NCI-H226 (cell line): ENCODE results near the gene MNT.

Source experiments
- DNase-seq: peaks from one replicate; pipeline ENCODE4 v3.0.0-alpha.2; 2015

The MNT gene

DNA sequence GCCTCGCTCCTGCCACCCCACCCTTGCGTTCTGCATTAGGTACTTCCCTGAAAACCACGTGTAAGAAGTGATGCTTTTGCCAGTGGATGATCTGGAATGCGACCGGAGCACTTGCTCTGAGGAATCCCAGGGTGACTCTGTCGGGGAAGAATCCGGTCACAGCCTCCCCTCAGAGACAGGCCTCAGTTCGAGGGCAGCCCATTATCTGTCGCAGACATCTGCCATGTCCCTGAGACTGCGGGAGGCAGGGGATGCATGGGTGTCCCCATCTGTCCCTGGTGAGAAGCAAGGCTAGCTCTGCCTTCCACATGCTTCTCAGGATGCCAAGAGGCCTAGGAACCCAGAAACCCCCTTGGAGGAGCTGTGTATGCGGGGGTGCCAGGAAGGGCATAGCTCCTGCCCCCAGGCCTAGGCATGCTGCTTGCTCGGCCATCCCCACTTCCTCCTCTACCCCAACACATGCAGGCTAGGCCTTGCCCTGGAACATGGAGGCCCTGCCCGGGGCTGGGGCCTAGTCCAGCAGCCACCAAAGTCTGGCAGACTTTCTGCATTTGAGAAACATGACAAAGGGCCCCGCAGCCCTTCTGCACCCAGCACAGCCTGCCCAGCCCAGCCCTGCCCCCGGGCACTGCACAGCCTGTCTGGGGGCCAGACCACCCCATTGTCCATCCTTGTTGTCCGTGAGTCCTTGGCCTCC is 20.5 kb downstream of the MNT start:
- no peak for DNase-seq

DNA sequence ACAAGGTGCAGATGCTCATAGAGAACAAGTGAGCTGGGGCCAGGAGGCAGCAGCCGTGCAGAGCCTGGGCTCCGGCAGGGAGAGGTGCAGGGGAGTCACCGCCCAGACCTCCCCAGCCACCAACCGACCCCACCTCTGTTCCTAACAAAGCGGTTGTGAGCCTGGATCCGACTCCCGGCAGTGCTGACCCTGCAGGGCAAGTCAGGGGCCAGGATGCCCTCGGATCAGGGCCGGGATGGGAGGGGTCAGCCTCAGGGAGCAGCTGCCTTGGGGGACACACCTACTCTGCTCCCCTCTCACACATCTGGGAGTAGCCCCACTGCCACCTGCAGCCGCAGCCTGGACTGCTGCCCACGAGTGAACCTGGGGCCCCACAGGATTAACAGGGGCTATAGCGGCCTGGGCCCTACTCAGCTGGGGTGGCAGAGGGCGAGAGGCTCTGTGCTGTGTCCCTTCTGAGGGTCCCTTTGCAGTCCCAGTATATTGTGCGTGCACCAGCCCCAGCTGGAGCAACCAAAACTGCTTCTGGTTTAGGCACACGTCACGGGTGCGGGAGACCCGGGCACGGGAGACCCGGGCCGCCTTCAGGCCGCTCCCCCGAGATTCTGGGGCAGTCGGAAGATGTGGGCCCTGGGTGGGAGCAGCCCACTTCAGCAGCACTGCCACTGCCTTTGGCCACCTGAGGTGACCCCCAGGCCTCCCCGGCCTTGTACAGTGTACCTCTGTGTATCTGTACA is 21.2 kb downstream of the MNT start:
- DNase-seq: no peak

DNA sequence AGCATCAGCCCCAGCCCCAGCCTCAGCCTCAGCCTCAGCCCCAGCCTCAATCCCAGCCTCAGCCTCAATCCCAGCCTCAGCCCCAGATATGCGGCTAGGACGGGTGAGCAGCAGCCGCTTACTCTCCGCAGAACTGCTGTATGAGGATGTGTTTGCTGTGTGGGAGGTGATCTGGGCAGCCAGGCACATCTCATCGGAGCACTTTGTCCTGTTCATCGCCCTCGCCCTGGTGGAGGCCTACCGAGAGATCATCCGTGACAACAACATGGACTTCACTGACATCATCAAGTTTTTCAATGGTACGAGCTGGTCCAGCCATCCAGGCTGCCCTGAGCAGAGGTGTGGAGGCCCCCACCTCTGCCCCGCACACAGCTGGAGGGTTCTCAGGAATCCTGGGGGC is 22.0 kb downstream of the MNT start:
- DNase-seq: no peak

DNA sequence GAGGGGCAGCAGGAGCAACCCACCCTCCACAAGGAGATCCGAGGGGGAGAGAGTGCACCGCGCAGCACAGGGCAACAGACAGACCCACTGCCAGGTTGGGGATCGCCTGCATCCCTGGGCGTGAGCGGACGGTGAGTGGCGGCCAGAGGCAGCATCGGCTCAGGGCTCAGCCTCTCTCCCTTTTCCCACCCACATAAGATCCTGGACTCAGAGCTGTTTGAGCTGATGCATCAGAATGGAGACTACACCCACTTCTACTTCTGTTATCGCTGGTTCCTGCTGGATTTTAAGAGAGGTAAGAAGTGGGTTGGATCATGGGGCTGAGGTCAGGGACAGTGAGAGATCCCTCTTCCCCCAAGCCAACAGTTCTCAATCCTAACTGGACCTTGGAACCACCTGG is 23.2 kb downstream of the MNT start:
- no peak for DNase-seq

DNA sequence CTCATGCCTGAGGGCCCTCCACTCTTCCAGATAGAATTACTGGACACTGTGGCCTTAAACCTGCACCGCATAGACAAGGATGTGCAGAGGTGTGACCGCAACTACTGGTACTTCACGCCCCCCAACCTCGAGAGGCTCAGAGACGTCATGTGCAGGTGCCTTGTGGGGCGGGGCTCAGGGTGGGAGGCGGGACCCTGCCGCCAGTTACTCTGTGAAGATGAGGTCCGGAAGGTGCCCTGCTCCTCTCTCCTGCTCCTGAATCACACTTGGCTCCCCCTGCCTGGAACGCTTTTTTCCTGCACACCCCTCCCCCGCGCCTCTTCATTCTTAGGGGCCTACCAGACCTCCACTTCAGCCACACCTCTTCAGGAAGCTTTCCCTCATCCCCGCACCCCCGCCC is 24.8 kb downstream of the MNT start:
- DNase-seq: no peak

DNA sequence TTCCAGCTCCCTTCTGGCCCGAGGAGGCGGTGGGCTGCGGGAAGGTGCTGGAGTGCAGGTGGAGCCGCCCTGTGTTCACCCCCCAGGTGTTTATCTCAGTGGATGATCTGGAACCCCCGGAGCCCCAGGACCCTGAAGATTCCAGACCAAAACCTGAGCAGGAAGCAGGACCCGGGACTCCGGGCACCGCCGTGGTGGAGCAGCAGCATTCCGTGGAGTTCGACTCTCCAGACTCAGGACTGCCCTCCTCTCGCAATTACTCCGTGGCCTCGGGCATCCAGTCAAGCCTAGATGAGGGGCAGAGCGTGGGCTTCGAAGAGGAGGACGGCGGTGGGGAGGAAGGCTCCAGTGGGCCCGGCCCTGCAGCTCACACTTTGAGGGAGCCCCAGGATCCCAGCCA is 25.5 kb downstream of the MNT start:
- DNase-seq: no peak

DNA sequence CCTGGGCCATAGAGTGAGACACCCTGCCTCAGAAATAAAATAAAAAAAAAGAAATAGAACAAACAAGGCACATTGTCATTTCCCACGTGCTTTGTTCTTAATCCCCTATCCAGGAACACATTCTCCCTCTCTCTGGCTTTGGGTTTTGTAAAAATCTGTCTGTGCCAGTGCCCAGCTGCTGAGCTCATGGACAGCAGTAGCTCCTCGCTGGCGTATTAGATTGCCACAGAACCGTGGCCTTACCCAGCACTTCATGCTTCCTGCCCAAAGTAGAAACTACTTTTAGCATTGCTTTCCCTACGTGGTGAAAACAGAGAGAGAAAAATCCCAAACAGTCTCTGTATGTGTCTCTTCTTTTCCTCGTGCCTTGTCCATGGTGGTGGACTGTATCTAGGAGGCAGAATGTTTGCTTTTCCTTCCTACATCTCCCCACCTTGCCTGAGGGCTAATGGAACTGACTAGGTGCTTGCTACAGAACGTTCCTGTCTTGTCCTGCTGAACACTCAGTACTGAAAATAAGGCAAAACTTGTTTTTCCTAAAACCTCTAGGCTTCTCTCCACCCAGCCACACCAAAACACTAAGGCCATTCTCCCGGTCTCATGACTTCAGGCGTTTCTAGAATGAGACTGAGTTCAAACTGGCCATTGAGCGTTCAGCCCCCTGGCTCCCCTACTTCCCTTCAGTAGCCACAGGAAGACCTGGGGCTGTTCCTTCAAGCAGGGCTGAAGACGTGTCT is 26.1 kb downstream of the MNT start:
- DNase-seq: no peak

DNA sequence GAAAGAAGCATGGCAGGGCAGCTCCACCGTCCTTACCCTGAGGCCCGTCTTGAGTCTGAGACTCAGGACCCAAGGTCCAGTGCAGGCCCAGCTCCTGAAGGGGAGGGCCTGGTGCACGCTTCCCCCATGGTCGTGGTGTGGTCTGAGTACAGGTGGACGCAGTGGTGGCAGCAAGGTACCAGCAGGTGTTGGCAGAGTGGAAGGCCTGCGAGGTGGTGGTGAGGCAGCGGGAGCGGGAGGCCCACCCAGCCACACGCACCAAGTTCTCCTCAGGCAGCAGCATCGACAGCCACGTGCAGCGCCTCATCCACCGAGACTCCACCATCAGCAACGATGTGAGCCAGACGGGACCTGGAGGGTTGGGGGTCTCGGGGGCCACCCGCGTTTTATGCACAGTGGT is 27.7 kb downstream of the MNT start:
- no peak for DNase-seq

DNA sequence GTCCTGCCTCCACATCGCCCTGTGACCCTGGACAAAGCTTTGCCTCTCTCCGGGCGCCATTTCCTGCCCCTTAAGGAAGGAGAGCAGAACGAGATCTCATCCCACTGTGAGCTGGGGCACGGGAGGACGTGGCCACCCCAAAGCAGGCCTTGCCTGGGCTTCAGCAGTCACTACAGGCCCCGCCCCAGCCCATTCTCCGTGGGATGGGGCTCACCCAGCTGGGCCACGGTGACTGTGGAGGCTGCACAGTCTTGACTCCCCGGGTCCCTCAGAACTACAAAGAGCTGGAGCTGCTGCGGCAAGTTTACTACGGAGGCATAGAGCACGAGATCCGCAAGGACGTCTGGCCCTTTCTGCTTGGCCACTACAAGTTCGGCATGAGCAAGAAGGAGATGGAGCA is 28.2 kb downstream of the MNT start:
- no peak for DNase-seq

DNA sequence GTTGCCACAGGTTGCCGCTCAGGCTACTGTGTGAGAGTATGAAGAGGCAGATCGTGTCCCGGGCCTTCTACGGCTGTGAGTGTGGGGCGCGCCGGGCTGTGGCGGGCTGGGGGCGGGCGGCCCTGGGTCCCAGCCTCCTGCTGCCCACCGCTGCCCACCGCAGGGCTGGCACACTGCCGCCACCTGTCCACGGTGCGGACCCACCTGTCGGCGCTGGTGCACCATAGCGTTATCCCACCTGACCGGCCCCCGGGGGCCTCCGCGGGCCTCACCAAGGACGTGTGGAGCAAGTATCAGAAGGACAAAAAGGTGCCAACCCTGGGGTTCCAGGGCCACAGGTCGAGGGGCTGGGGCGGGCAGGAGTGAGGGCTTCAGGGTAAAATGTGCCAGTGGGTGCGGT is 28.7 kb downstream of the MNT start:
- DNase-seq: no peak

DNA sequence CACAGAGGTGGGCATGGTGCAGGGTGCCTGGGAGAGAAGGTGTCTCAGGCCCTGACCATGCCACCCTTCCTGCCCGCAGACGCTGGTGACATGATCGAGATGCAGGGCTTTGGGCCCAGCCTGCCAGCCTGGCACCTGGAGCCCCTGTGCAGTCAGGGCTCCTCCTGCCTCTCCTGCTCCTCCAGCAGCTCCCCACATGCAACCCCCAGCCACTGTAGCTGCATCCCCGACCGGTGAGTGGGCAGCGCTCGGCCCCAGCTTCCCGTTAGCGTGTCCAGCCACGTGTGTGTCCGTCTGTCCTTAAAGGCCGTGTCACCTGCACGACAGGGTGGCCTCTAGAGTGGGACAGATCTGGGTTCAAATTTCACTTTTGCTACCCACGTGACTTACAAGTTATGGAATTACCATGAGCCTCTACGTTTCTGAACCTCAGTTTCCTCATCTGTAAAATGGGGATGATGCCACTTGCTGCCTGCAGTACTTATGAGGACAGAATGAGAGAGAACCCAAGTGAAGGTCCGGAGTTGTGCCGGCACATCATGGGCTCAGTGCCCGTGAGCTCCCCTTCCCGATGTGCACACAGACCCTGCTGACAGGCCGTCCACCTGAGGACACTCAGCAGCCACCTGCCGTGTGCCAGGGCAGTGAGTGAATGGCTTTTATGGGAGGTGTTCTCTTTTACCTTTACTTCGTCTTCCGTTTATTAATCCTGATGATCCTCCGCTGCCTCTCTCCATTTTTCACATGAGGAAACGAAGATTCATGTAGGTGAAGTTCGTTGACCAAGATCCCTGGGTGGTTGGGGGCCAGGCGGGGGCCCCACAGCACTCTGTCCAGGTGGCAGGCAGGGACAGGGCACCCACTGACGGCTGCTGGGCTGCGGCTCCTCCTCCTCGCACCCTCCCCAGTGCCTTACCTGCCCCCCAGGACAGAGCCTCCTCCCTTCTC is 29.4 kb downstream of the MNT start:
- no peak for DNase-seq

DNA sequence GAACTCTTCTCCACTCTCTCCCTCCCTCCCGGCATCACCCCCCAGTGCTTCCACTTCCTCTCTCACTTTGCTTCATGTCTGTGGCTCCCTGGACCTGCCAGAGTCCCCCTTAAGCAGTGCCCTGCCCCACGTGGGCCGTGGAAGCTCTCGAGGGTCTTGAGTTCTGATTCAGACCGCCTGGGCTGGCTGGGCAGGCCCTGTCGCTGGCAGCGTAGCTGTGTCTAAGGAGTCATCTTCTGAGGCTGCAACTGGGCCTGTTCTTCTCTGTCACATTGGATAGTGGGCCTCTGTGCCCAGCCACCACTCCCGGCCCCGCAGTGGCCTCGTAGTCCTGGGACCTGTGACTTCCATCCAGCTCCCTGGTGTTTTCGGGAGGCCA is 30.7 kb downstream of the MNT start:
- no peak for DNase-seq

DNA sequence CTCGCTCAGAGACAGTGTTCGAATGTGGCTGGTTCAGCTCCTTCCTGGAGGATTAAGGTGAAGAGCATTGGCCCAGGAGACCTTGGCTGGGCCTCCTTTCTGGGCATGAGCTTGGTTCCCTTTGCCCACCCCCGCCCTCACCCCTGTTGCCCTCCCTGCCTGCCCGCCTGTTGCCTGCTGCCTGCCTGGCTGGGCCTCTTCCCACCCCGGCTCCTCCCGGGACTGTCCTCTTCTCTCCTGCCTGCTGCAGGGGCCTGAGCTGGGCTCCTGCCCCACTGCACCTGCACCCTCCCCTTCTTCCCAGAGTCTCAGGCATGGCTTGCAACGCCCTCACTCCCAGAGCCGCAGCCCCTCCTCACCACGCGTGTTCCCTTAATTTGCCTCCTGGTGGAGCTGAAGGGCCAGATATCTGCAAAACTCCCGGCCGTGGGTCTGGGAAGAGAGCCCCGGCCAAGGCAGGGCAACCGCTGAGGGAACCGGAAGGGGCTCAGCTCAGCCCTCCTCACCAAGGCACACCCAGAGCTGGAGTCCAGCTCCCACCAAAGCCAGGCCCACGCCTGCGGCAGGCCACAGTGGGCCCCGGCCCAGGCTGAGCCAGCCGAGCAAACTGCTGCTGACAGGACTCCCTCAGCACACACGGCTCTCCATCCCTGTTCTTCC is 31.2 kb downstream of the MNT start:
- no peak for DNase-seq

DNA sequence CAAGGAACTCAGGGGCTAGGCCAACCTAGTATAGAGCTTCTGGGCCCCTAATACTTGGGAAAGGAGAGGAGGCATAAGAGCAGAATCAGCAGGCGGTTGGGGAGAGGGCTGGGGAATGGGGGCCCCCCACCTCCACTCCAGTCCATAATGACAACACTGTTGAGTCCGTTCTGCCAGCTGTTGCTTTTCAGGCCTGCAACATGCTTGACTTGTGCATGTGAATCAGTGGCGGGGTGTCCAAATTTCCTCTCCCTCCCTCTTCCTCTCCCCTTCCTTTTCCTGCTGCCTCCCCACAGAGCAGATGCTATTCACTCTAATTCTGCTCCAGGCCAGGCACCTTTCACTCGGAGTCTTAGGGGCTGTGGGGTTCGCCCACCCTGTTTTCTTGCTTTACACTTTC is 31.8 kb downstream of the MNT start:
- DNase-seq: no peak

DNA sequence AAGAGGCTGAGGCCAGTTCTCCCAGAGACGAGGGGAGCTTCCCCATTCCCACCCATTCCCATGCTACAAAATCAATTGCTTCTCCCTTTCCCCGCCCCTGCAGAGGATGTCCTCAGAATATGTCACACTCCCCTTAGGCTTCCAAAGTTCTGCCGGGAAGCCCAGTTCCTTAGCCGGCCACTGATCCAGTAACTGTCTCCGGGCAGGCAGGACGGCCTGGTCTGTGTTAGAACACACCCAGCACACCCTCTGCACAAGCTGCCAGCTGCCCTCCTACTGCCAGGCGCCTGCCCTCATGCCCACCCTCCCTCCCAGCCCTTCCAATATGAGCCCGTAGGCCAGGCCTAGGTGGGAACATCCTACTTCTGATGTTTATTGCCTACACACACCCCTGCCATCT is 32.5 kb downstream of the MNT start:
- no peak for DNase-seq

DNA sequence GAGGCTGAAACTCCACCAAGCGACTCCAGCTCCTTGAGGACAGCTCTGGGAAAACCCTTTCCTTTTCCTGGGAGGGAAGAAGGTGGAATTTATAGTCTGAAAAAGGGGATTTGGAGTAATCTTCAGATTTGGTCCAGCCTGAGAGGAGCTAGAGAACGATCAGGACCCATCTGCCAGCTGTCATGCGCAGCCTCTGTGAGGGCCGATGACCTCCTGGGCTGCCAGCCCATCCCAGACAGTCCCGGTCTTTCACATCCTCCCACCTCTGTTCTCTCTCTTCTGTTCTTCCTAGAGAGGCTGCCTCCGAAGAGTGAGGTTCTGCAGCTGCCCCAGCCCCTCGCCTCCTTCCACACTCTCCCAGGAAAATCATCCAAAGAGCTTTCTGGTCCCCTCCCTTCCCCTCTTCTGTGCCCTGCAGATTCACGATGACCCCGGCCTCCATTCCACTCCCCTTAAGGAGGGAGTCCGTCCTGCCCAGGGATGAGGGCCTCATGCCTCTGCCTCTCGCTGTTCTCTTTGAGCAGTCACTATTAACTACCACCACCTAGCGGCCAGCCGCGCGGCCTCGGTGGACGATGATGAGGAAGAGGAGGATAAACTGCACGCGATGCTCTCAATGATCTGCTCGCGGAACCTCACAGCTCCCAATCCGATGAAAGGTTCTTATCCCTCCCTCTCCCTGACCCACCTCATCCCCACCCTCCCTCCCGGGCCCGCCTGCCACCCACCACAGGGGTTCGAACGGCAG is 33.9 kb downstream of the MNT start:
- no peak for DNase-seq

DNA sequence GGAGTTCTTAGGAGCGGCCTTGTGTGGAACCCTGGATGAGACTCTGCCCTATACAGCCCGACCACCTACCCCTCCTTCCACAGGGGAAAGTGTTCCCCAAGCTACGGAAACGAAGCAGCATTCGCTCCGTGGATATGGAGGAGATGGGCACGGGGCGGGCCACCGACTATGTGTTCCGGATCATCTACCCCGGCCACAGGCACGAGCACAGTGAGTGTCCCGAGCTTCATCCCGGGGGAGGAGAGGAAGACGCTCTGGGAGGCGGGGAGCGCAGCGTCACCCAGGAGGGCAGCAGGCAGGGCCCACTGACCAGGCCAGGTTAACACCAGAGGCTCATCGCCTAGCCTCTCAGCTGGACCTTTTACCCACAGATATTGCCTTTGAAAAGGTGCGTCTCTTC is 35.7 kb downstream of the MNT start:
- DNase-seq: no peak

DNA sequence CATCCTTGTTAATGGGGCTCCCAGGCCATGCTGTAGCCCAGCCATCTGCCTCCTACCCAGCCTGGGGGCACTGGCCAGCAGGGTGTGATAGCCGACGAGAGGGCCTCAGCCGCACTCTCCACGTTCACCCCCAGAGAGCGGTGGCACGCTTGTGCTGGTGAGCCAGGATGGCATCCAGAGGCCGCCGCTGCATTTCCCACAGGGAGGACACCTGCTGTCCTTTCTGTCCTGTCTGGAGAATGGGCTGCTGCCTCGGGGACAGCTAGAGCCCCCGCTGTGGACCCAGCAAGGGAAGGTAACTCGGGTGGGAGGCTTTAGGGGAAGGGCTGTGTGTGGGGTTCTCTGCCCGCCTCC is 36.1 kb downstream of the MNT start:
- no peak for DNase-seq

DNA sequence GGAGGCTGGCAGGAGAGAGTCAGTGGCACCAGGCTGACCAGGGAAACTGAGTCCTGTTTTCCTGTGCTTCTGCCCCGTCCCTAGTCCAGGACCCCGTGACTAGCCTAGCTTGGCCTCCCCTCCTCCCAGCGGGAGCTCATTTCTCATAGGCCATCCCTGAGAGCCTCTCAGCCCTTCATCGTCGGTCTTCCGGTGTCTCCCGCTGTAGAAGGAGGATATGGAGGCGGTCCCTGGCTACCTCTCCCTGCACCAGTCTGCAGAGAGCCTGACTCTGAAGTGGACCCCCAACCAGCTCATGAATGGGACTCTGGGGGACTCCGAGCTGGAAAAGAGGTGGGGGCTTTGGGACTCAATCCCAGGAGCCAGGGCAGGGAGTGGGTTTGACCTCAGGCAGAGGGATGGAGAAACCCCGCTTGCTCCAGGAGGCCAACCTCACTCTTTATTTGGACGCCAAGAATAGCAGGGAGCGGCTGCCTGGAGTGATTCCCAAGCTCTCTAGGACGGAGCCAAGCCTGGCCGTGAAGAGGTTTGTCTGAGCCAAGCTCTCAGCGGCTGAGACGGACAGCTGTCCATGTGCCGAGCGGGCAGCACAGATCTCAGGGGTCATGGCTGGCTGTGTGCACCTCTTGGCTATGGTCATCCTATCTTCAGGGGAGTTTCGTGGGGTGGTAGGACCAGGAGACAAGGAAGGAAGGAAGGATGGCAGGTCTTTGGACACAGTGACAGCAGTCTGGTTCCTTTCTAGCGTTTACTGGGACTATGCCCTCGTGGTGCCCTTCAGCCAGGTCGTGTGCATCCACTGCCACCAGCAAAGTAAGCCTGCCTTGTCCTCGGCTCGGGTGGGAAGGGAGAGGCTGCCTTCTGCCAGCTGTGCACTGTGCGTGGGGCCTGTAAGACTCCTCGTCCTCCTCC is 36.8 kb downstream of the MNT start:
- no peak for DNase-seq

DNA sequence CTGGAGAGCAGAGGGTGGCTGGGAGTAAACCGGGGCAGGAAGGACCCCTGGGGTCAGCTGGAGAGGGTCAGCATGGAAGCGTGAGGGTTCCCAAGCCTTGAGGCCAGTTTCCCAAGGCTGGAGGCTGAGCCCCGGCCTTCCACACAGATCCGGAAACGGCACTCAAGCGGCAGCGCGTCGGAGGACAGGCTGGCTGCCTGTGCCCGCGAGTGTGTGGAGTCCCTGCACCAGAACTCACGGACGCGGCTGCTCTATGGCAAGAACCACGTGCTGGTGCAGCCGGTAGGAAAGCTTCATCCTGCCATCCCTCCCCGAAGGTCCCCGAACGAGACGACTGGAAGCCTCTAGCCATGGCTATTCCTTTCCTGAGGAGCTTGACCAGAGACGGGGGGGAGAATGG is 37.5 kb downstream of the MNT start:
- no peak for DNase-seq

DNA sequence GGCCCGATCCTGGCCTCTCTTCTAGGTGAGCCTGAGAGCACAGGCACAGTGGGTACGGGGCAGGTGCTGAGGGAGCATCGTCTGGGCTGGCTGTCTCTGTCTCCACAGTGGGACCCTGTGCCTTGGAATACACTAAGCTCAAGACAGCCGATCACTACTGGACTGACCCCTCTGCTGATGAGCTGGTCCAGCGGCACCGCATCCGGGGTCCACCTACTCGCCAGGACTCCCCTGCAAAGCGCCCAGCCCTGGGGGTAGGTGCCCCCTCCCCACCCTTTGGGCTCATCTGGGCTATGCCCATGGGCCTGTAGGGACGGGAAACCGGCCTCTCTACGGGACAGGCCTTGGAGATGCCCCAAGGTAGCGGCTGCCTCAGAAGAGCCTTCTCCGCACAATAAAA is 38.0 kb downstream of the MNT start:
- no peak for DNase-seq
